MCF 10A (cell line): Measurements from ENCODE around the gene INTS1. TPM values are rescaled to one million over a fixed set of nuclear protein-coding genes. Genes with fewer than 3 reads are reported as not detected.

ENCODE experiments used
- BruUV-seq: library from RNA; stranded (reverse); fragments of 400-500 nt; replicated peaks from 2 replicates; lab custom pipeline; 2021; lab: Mats Ljungman, UMichigan
- CTCF ChIA-PET: fragments of 300-600 bp; sonication (Branson Sonifier 250); formaldehyde crosslinking; extraction: SDS; loops from one replicate; lab custom pipeline; 2021; ENCODE audit warnings: antibody characterized with exemption, inconsistent platforms; lab: Yijun Ruan, JAX
- POLR2A ChIA-PET: fragments of 300-600, 350-650 bp; sonication (Branson Sonifier 250); formaldehyde crosslinking; extraction: SDS; loops from one replicate; lab custom pipeline; 2020; ENCODE audit warnings: antibody characterized with exemption, inconsistent platforms; lab: Yijun Ruan, JAX
- DNase-seq: peaks from one replicate; pipeline ENCODE4 v3.0.0-alpha.2; 2018; ENCODE audit not compliant: unreplicated experiment
- H3K27ac Mint-ChIP-seq: one replicate; pipeline ENCODE4 v1.8.0; 2022; ENCODE audit warnings: mild to moderate bottlenecking, low read depth, mixed read lengths; ENCODE audit not compliant: unreplicated experiment
- H3K27me3 Mint-ChIP-seq: one replicate; pipeline ENCODE4 v1.8.0; 2022; ENCODE audit warnings: mixed read lengths; ENCODE audit not compliant: insufficient read depth, unreplicated experiment
- H3K36me3 Mint-ChIP-seq: one replicate; pipeline ENCODE4 v1.8.0; 2022; ENCODE audit warnings: mild to moderate bottlenecking, moderate library complexity, mixed read lengths; ENCODE audit not compliant: insufficient read depth, unreplicated experiment
- H3K4me1 Mint-ChIP-seq: one replicate; pipeline ENCODE4 v1.8.0; 2022; ENCODE audit warnings: mixed read lengths; ENCODE audit not compliant: insufficient read depth, unreplicated experiment
- H3K4me3 Mint-ChIP-seq: one replicate; pipeline ENCODE4 v1.8.0; 2022; ENCODE audit warnings: mild to moderate bottlenecking, moderate library complexity, mixed read lengths; ENCODE audit not compliant: unreplicated experiment
- H3K9me3 Mint-ChIP-seq: one replicate; pipeline ENCODE4 v1.8.0; 2022; ENCODE audit warnings: mixed read lengths; ENCODE audit not compliant: unreplicated experiment
- CTCF ChIP-seq: fragments of 200-600 bp; IDR thresholded peaks from one replicate; pipeline ENCODE4 v1.8.0; 2022; ENCODE audit warnings: antibody characterized with exemption, mild to moderate bottlenecking; ENCODE audit not compliant: unreplicated experiment
- intact Hi-C: fragments of 100-400 bp; cut with micrococcal nuclease; formaldehyde crosslinking; loops from 2 replicates; pipeline ENCODE4 v1.14.1; 2022
- total RNA-seq: library from RNA; stranded (reverse); gene quantifications from 2 replicates; pipeline ENCODE4 v1.2.3, GENCODE V29; 2022

The INTS1 gene
- total RNA-seq, 1 experiment from 2014 or later: 86.3 TPM

- no peak for TF ChIP-seq CTCF
- H3K27me3 Mint-ChIP-seq: no peaks in the 10 kb centered on the region
- BruUV-seq: no TSS peak
- ChIA-PET POLR2A (interaction anchor here (0.6 to 2.0 kb wide), 11 partner anchors 9 to 46 kb away, joined by 3 to 23 read pairs (median 4); partner anchors contain the start of genes INTS1, MAFK and TMEM184A), CTCF (interaction anchor here (1.4 kb wide), 1 partner anchor 9 kb away, joined by 8 read pairs; no protein-coding TSS in a partner anchor)
- no peaks in the 10 kb centered on the region for H3K9me3 Mint-ChIP-seq
- no peak overlapping the region for H3K4me3 Mint-ChIP-seq
- no peaks in the 10 kb centered on the region for H3K36me3 Mint-ChIP-seq
- no peaks in the 10 kb centered on the region for H3K4me1 Mint-ChIP-seq
- intact Hi-C loops: no loop called here
- H3K27ac Mint-ChIP-seq: no peak overlapping the region
- no peak for DNase-seq
Measured at GRCh38 chr7:1513657-1514095, 9.5 kb upstream of the INTS1 start.

- DNase-seq: peak; percentile 95
- Mint-ChIP-seq H3K27me3 (no peaks in the 10 kb centered on the region), H3K9me3 (no peaks in the 10 kb centered on the region), H3K36me3 (no peaks in the 10 kb centered on the region), H3K4me3 (peak overlapping the region; percentile 35), H3K4me1 (no peaks in the 10 kb centered on the region), H3K27ac (peak overlapping the region; percentile 27)
- no TSS peak for BruUV-seq
- ChIA-PET POLR2A (interaction anchor here (0.6 to 2.0 kb wide), 12 partner anchors 9 to 47 kb away, joined by 3 to 23 read pairs (median 4); partner anchors contain the start of genes INTS1, MAFK and TMEM184A), CTCF (interaction anchor here (1.4 kb wide), 1 partner anchor 8 kb away, joined by 8 read pairs; no protein-coding TSS in a partner anchor)
- no peak for TF ChIP-seq CTCF
- intact Hi-C loops: no loop called here
Measured at GRCh38 chr7:1512781-1513656, 8.8 kb upstream of the INTS1 start.

GRCh38 chr7:1511444-1512422, 7.5 kb upstream of the INTS1 start:
- peaks cover 2% of the 10 kb centered on the region for H3K36me3 Mint-ChIP-seq
- no peaks in the 10 kb centered on the region for H3K27me3 Mint-ChIP-seq
- H3K9me3 Mint-ChIP-seq: no peaks in the 10 kb centered on the region
- CTCF ChIA-PET: interaction anchor here (0.6 kb wide), 1 partner anchor 36 kb away, joined by 5 read pairs; no protein-coding TSS in a partner anchor
- POLR2A ChIA-PET: interaction anchor here (0.7 to 1.8 kb wide), 2 partner anchors 13 to 702 kb away, joined by 3 to 7 read pairs; no protein-coding TSS in a partner anchor
- H3K4me1 Mint-ChIP-seq: peaks cover 4% of the 10 kb centered on the region
- DNase-seq: no peak
- TF ChIP-seq CTCF: no peak
- no TSS peak for BruUV-seq
- intact Hi-C loops: no loop called here
- H3K4me3 Mint-ChIP-seq: no peak overlapping the region
- no peak overlapping the region for H3K27ac Mint-ChIP-seq
